RWPE2 (cell line): Measurements from ENCODE around the gene ENOX1.
A peak's percentile ranks its signal among the peaks of the same experiment; 100 is the strongest.
"Not testable (repeated sequence)": the region's sequence is repeated elsewhere in the genome, so short reads cannot be mapped to it uniquely, and the experiment has no call there.

Experiments used
- ATAC-seq: fragments of 200-7000 bp; cut with Tn5 transposase; 3 replicates; pipeline ENCODE4 v1.9.1; 2021; ENCODE audit warnings: low read depth
- DNase-seq: peaks from one replicate; pipeline ENCODE4 v3.0.0-alpha.2; 2020; ENCODE audit warnings: low spot score
- H3K27ac ChIP-seq: fragments of 450-650 bp; 2 replicates; pipeline ENCODE4 v1.5.1; 2017; ENCODE audit warnings: mild to moderate bottlenecking; ENCODE audit not compliant: poor library complexity, severe bottlenecking
- H3K27me3 ChIP-seq: fragments of 250-450 bp; sonication (Bioruptor Pico); 2 replicates; pipeline ENCODE4 v1.5.1; 2021; ENCODE audit warnings: mild to moderate bottlenecking, moderate library complexity; ENCODE audit not compliant: insufficient read depth, poor library complexity, severe bottlenecking
- H3K36me3 ChIP-seq: fragments of 250-450 bp; sonication (Bioruptor Pico); 2 replicates; pipeline ENCODE4 v1.5.1; 2020; ENCODE audit warnings: low read depth, mild to moderate bottlenecking, moderate library complexity
- H3K4me1 ChIP-seq: fragments of 250-450 bp; sonication (Bioruptor Pico); 2 replicates; pipeline ENCODE4 v1.5.1; 2021; ENCODE audit warnings: mild to moderate bottlenecking, moderate library complexity; ENCODE audit not compliant: insufficient read depth, poor library complexity, severe bottlenecking
- H3K4me3 ChIP-seq: fragments of 250-450 bp; sonication (Bioruptor Pico); 2 replicates; pipeline ENCODE4 v1.5.1; 2021; ENCODE audit warnings: mild to moderate bottlenecking, moderate library complexity; ENCODE audit not compliant: severe bottlenecking
- H3K9me3 ChIP-seq: fragments of 250-450 bp; sonication (Bioruptor Pico); 2 replicates; pipeline ENCODE4 v1.5.1; 2021; ENCODE audit warnings: mild to moderate bottlenecking, moderate library complexity; ENCODE audit not compliant: severe bottlenecking
- CTCF ChIP-seq: fragments of 450-650 bp; IDR thresholded peaks from one replicate; pipeline ENCODE4 v1.5.1; 2017; ENCODE audit warnings: mild to moderate bottlenecking, moderate library complexity; ENCODE audit not compliant: poor library complexity, severe bottlenecking

The ENOX1 gene

GRCh38 chr13:43786766-43787517 is at the start of gene ENOX1:
Gene ENOX1 (minus strand): TSS chr13:43786972.
- Histone ChIP-seq H3K27ac (no peak within 1 kb of the TSS), H3K4me3 (peak within 1 kb of the TSS; percentile 39), H3K27me3 (no peaks in the 10 kb centered on the region), H3K4me1 (peaks cover 6% of the 10 kb centered on the region), H3K9me3 (no peaks in the 10 kb centered on the region), H3K36me3 (no peaks in the 10 kb centered on the region)
- DNase-seq: no peak
- ATAC-seq: peak; percentile 55
- TF ChIP-seq CTCF: peak; percentile 32

- Histone ChIP-seq H3K9me3 (no peaks in the 10 kb centered on the region), H3K4me1 (peaks cover 6% of the 10 kb centered on the region), H3K36me3 (no peaks in the 10 kb centered on the region), H3K27me3 (no peaks in the 10 kb centered on the region), H3K27ac (no peak overlapping the region), H3K4me3 (no peak overlapping the region)
- no peak for TF ChIP-seq CTCF
- DNase-seq: no peak
- ATAC-seq: no peak
Measured at GRCh38 chr13:43835701-43836100, 48.9 kb upstream of the ENOX1 start.

GRCh38 chr13:43831088-43831487 is 44.3 kb upstream of the ENOX1 start:
- H3K4me3 ChIP-seq: no peak overlapping the region
- H3K4me1 ChIP-seq: peaks cover 11% of the 10 kb centered on the region
- DNase-seq (no peak), ATAC-seq (0 out of 3 replicates have a peak, but pooled peaks have one; percentile 41)
- peak overlapping the region; percentile 8 for H3K27ac ChIP-seq
- H3K27me3 ChIP-seq: no peaks in the 10 kb centered on the region
- no peaks in the 10 kb centered on the region for H3K9me3 ChIP-seq
- no peak for TF ChIP-seq CTCF
- H3K36me3 ChIP-seq: no peaks in the 10 kb centered on the region

GRCh38 chr13:43830497-43830881 is 43.7 kb upstream of the ENOX1 start:
- DNase-seq (no peak), ATAC-seq (peak; percentile 69)
- Histone ChIP-seq H3K9me3 (no peaks in the 10 kb centered on the region), H3K36me3 (no peaks in the 10 kb centered on the region), H3K27me3 (no peaks in the 10 kb centered on the region), H3K4me3 (no peak overlapping the region), H3K27ac (peak overlapping the region; percentile 8), H3K4me1 (peaks cover 11% of the 10 kb centered on the region)
- TF ChIP-seq CTCF: no peak

GRCh38 chr13:43824656-43825055 is 37.9 kb upstream of the ENOX1 start:
- H3K9me3 ChIP-seq, H3K4me3 ChIP-seq, ATAC-seq, DNase-seq, H3K27me3 ChIP-seq, H3K36me3 ChIP-seq, H3K27ac ChIP-seq, H3K4me1 ChIP-seq: not testable (repeated sequence)
